Prostate gland (tissue), 2 donors: ENCODE results near the gene DST.

Source experiments
- POLR2A ChIP-seq: fragments of 450-650 bp; IDR thresholded peaks from one replicate; pipeline ENCODE4 v1.6.1; 2016; ENCODE audit warnings: antibody characterized with exemption, mild to moderate bottlenecking
- POLR2AphosphoS5 ChIP-seq: sonication (generic); formaldehyde crosslinking; IDR thresholded peaks from one replicate; pipeline ENCODE4 v1.6.1; 2017; ENCODE audit warnings: antibody characterized with exemption
- TF ChIP-seq, protein P1 (sequence below), 4 experiments: fragments of 200-600 bp in 2 of 4; fragments of 450-650 bp in 2 of 4; sonication (generic) in 2 of 4; IDR thresholded peaks; 1 replicate in 3 of 4; 2 replicates in 1 of 4; pipeline ENCODE4 v1.5.1; 2016 to 2019; ENCODE audit warnings: antibody characterized with exemption in 4 of 4, mild to moderate bottlenecking in 2 of 4, moderate library complexity in 2 of 4

DNA sequence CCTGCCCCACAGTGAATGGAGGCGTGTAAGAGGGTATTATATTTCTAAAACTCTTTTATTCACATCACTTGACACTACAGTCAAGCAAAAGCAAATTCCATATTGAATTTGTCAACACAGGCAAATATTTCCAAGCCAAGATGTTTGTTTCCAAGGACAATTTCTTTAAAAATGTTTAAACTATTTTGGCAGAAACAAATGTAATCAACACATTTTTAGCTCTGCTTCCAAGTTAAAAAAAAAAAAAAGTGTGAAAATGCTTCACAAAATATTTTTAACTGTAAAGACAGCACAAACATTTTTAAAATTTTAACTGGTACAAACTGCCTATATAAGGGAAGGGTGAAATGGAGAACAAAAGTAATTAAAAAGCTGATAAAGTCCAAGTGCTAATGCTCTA is 44.9 kb upstream of the DST start:
- TF ChIP-seq, protein P1, sequence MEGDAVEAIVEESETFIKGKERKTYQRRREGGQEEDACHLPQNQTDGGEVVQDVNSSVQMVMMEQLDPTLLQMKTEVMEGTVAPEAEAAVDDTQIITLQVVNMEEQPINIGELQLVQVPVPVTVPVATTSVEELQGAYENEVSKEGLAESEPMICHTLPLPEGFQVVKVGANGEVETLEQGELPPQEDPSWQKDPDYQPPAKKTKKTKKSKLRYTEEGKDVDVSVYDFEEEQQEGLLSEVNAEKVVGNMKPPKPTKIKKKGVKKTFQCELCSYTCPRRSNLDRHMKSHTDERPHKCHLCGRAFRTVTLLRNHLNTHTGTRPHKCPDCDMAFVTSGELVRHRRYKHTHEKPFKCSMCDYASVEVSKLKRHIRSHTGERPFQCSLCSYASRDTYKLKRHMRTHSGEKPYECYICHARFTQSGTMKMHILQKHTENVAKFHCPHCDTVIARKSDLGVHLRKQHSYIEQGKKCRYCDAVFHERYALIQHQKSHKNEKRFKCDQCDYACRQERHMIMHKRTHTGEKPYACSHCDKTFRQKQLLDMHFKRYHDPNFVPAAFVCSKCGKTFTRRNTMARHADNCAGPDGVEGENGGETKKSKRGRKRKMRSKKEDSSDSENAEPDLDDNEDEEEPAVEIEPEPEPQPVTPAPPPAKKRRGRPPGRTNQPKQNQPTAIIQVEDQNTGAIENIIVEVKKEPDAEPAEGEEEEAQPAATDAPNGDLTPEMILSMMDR (IDR thresholded peaks at IDR 0.05) = no peak
- TF ChIP-seq POLR2A (no peak), POLR2AphosphoS5 (no peak)
